ENCODE results near the gene ALDH1A1. TPM values are rescaled to one million over a fixed set of nuclear protein-coding genes. Genes with fewer than 3 reads are reported as not detected.

Gene ALDH1A1
- total RNA-seq, 1 donor from 2014 or later = 1.5 TPM

GRCh38 chr9:72925891-72926290, 27.0 kb downstream of the ALDH1A1 start:
- H3K4me1 Mint-ChIP-seq (ENCODE audit: low read depth, unreplicated experiment) = no peaks in the 10 kb centered on the region
- TF ChIP-seq, protein P1, sequence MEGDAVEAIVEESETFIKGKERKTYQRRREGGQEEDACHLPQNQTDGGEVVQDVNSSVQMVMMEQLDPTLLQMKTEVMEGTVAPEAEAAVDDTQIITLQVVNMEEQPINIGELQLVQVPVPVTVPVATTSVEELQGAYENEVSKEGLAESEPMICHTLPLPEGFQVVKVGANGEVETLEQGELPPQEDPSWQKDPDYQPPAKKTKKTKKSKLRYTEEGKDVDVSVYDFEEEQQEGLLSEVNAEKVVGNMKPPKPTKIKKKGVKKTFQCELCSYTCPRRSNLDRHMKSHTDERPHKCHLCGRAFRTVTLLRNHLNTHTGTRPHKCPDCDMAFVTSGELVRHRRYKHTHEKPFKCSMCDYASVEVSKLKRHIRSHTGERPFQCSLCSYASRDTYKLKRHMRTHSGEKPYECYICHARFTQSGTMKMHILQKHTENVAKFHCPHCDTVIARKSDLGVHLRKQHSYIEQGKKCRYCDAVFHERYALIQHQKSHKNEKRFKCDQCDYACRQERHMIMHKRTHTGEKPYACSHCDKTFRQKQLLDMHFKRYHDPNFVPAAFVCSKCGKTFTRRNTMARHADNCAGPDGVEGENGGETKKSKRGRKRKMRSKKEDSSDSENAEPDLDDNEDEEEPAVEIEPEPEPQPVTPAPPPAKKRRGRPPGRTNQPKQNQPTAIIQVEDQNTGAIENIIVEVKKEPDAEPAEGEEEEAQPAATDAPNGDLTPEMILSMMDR (IDR thresholded peaks at IDR 0.05; ENCODE audit: insufficient read depth, low read depth, low read length) = no peak
- TF ChIP-seq EZH2 (IDR thresholded peaks at IDR 0.05; ENCODE audit: insufficient read depth, low read length) = no peak
- no peak for FAIRE-seq

GRCh38 chr9:72925126-72925789, 27.6 kb downstream of the ALDH1A1 start:
- Mint-ChIP-seq H3K36me3 (ENCODE audit: low read depth, unreplicated experiment) (no peaks in the 10 kb centered on the region), H3K4me1 (ENCODE audit: low read depth, unreplicated experiment) (no peaks in the 10 kb centered on the region), H3K27ac (ENCODE audit: unreplicated experiment) (no peak overlapping the region), H3K9me3 (ENCODE audit: unreplicated experiment) (no peaks in the 10 kb centered on the region), H3K27me3 (ENCODE audit: low read depth, unreplicated experiment) (no peaks in the 10 kb centered on the region), H3K4me3 (ENCODE audit: unreplicated experiment) (no peak overlapping the region)
- H3K4me1 ChIP-seq (ENCODE audit: insufficient read depth, low read length) = no peaks in the 10 kb centered on the region
- TF ChIP-seq, protein P1 (IDR thresholded peaks at IDR 0.05; ENCODE audit: insufficient read depth, low read depth, low read length) = no peak
- no peak for TF ChIP-seq EZH2 (IDR thresholded peaks at IDR 0.05; ENCODE audit: insufficient read depth, low read length)
- H4K20me1 ChIP-seq (ENCODE audit: insufficient read depth, low read length) = no peaks in the 10 kb centered on the region
- H3K9me3 ChIP-seq (ENCODE audit: insufficient read depth, low read depth, low read length) = no peaks in the 10 kb centered on the region
- no peak overlapping the region for H3K9ac ChIP-seq (ENCODE audit: low read length)
- no peaks in the 10 kb centered on the region for H3K36me3 ChIP-seq (ENCODE audit: insufficient read depth, low read length)
- no peak overlapping the region for H3K4me3 ChIP-seq (ENCODE audit: insufficient read depth, low read depth, low read length)
- no peak overlapping the region for H2AFZ ChIP-seq (ENCODE audit: low read depth, low read length)
- no peaks in the 10 kb centered on the region for H3K27me3 ChIP-seq (ENCODE audit: insufficient read depth, low read length)
- no peak for FAIRE-seq
- DNase-seq (ENCODE audit: low read depth) = no peak
- no peak overlapping the region for H3K4me2 ChIP-seq (ENCODE audit: low read length)
- H3K79me2 ChIP-seq (ENCODE audit: insufficient read depth, low read length) = no peaks in the 10 kb centered on the region
- no peak overlapping the region for H3K27ac ChIP-seq (ENCODE audit: low read depth, low read length)

More at GRCh38 chr9:72925891-72926290, 27.0 kb downstream of the ALDH1A1 start:
- Mint-ChIP-seq H3K36me3 (ENCODE audit: low read depth, unreplicated experiment) (no peaks in the 10 kb centered on the region), H3K9me3 (ENCODE audit: unreplicated experiment) (no peaks in the 10 kb centered on the region), H3K27me3 (ENCODE audit: low read depth, unreplicated experiment) (no peaks in the 10 kb centered on the region), H3K4me3 (ENCODE audit: unreplicated experiment) (no peak overlapping the region), H3K27ac (ENCODE audit: unreplicated experiment) (no peak overlapping the region)
- H2AFZ ChIP-seq (ENCODE audit: low read depth, low read length) = no peak overlapping the region
- H3K36me3 ChIP-seq (ENCODE audit: insufficient read depth, low read length) = no peaks in the 10 kb centered on the region
- H3K9me3 ChIP-seq (ENCODE audit: insufficient read depth, low read depth, low read length) = no peaks in the 10 kb centered on the region
- no peak overlapping the region for H3K27ac ChIP-seq (ENCODE audit: low read depth, low read length)
- no peak overlapping the region for H3K4me2 ChIP-seq (ENCODE audit: low read length)
- DNase-seq (ENCODE audit: low read depth) = no peak
- H3K9ac ChIP-seq (ENCODE audit: low read length) = no peak overlapping the region
- no peaks in the 10 kb centered on the region for H3K27me3 ChIP-seq (ENCODE audit: insufficient read depth, low read length)
- H3K4me3 ChIP-seq (ENCODE audit: insufficient read depth, low read depth, low read length) = no peak overlapping the region
- H3K79me2 ChIP-seq (ENCODE audit: insufficient read depth, low read length) = no peaks in the 10 kb centered on the region
- no peaks in the 10 kb centered on the region for H3K4me1 ChIP-seq (ENCODE audit: insufficient read depth, low read length)
- H4K20me1 ChIP-seq (ENCODE audit: insufficient read depth, low read length) = no peaks in the 10 kb centered on the region

- no peak overlapping the region for H3K9ac ChIP-seq (ENCODE audit: low read length)
- H3K9me3 ChIP-seq (ENCODE audit: insufficient read depth, low read depth, low read length) = no peaks in the 10 kb centered on the region
- no peaks in the 10 kb centered on the region for H3K27me3 Mint-ChIP-seq (ENCODE audit: low read depth, unreplicated experiment)
- H3K27ac Mint-ChIP-seq (ENCODE audit: unreplicated experiment) = no peak overlapping the region
- H3K27me3 ChIP-seq (ENCODE audit: insufficient read depth, low read length) = no peaks in the 10 kb centered on the region
- no peak overlapping the region for H3K27ac ChIP-seq (ENCODE audit: low read depth, low read length)
- H3K36me3 Mint-ChIP-seq (ENCODE audit: low read depth, unreplicated experiment) = no peaks in the 10 kb centered on the region
- H3K4me3 ChIP-seq (ENCODE audit: insufficient read depth, low read depth, low read length) = no peak overlapping the region
- DNase-seq (ENCODE audit: low read depth) = no peak
- H3K4me2 ChIP-seq (ENCODE audit: low read length) = no peak overlapping the region
- H3K79me2 ChIP-seq (ENCODE audit: insufficient read depth, low read length) = no peaks in the 10 kb centered on the region
- H4K20me1 ChIP-seq (ENCODE audit: insufficient read depth, low read length) = no peaks in the 10 kb centered on the region
- H3K4me3 Mint-ChIP-seq (ENCODE audit: unreplicated experiment) = no peak overlapping the region
- no peaks in the 10 kb centered on the region for H3K9me3 Mint-ChIP-seq (ENCODE audit: unreplicated experiment)
- H3K4me1 ChIP-seq (ENCODE audit: insufficient read depth, low read length) = no peaks in the 10 kb centered on the region
- H2AFZ ChIP-seq (ENCODE audit: low read depth, low read length) = no peak overlapping the region
- H3K4me1 Mint-ChIP-seq (ENCODE audit: low read depth, unreplicated experiment) = no peaks in the 10 kb centered on the region
- FAIRE-seq = no peak
- TF ChIP-seq, protein P1 (IDR thresholded peaks at IDR 0.05; ENCODE audit: insufficient read depth, low read depth, low read length) = no peak
- TF ChIP-seq EZH2 (IDR thresholded peaks at IDR 0.05; ENCODE audit: insufficient read depth, low read length) = no peak
- H3K36me3 ChIP-seq (ENCODE audit: insufficient read depth, low read length) = no peaks in the 10 kb centered on the region
These were observed 28.6 kb downstream of the ALDH1A1 start for GRCh38 chr9:72924154-72924790.

Data from astrocyte (in vitro differentiated cells and primary cell).